Omental fat pad (tissue), 4 donors: ENCODE results near the gene RRBP1. TPM values are rescaled to one million over a fixed set of nuclear protein-coding genes. Genes with fewer than 3 reads are reported as not detected.

Experiments used
- ATAC-seq: fragments of 150-250 bp; one replicate; pipeline ENCODE4 v1.9.1; 2016; ENCODE audit warnings: mild to moderate bottlenecking, moderate library complexity; ENCODE audit not compliant: low FRiP score
- DNase-seq: peaks from one replicate; pipeline ENCODE4 v3.0.0-alpha.2; 2019; ENCODE audit warnings: low spot score
- total RNA-seq, 4 donors: library from RNA; depleted of rRNA; stranded (reverse); fragments of >200 nt; gene quantifications; one replicate each; pipeline ENCODE4 v1.1.0, GENCODE V29; 2016
- TF ChIP-seq, protein P1 (sequence below), 3 donors: fragments of 450-650 bp; IDR thresholded peaks; one replicate each; pipeline ENCODE4 v1.5.1; 2016 to 2017; ENCODE audit warnings: antibody characterized with exemption in 3 of 3, mild to moderate bottlenecking in 3 of 3, moderate library complexity in 2 of 3

Gene RRBP1
- total RNA-seq, 4 donors from 2014 or later: 67.9 to 142 (median 87.2) TPM

DNA sequence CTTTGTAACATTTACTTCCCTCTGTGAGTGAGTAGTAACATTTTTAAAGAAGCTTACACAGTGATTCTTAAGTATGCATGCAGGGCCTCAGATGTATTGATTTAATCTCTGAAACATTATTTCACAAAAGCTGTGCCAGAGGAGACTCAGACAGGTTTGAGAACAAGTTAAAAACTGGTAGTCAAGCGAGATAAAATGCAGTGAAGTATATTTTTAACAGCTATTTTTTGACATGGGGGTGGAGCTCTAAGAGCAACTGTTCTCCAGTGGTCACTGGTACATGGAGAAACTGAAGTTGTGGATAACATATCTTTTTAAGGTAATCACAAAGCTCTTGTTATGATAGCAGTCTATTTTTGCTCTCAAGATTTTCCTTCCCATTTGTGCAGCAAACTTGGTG is 91.8 kb downstream of the RRBP1 start:
- TF ChIP-seq, protein P1, sequence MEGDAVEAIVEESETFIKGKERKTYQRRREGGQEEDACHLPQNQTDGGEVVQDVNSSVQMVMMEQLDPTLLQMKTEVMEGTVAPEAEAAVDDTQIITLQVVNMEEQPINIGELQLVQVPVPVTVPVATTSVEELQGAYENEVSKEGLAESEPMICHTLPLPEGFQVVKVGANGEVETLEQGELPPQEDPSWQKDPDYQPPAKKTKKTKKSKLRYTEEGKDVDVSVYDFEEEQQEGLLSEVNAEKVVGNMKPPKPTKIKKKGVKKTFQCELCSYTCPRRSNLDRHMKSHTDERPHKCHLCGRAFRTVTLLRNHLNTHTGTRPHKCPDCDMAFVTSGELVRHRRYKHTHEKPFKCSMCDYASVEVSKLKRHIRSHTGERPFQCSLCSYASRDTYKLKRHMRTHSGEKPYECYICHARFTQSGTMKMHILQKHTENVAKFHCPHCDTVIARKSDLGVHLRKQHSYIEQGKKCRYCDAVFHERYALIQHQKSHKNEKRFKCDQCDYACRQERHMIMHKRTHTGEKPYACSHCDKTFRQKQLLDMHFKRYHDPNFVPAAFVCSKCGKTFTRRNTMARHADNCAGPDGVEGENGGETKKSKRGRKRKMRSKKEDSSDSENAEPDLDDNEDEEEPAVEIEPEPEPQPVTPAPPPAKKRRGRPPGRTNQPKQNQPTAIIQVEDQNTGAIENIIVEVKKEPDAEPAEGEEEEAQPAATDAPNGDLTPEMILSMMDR (IDR thresholded peaks at IDR 0.05): no peak
- no peak for DNase-seq
- no peak for ATAC-seq

DNA sequence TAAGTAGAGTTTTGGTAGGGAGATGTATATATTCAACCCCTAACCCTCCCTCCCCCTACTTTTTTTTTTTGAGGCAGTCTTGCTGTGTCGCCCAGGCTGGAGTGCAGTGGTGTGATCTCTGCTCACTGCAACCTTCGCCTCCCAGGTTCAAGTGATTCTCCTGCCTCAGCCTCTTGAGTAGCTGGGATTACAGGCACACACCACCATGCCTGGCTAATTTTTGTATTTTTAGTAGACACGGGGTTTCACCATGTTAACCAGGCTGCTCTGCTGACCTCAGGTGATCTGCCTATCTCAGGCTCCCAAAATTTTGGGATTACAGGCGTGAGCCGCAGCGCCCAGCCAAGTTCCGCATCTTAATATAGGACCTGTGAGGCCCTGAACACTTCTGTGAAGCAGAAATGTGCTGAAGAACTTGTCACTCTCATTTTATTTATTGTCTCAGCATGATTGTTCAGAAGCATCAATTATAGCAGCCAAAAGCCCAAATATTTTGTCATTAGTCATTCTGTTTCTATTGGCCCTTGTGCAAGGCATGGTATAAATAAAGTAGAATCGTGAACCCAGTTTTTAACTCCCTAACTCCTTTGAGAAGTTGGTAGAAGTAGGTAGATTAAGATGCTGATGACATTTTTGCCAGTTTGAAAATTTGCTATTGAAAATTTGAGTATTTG is 92.7 kb downstream of the RRBP1 start:
- TF ChIP-seq, protein P1 (IDR thresholded peaks at IDR 0.05): no peak
- DNase-seq (no peak), ATAC-seq (no peak)

DNA sequence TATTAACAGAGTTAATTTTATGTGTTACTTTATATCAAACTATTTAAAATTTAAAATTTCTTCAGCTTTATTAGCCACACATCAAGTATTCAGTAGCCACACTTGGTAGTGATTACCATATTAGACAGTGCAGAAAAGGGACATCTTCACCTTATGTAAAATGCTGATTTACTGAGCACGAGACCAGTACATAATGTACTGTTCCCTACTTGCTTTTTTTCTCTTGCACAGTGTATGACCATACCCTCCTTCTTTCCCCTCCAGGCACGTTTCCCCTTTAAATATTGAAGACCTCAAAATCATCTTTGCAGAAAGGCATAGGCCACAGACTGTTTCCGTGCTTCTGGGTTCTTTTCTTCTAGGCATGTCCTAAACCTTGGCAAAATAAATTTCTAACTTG is 94.2 kb downstream of the RRBP1 start:
- ATAC-seq: no peak

DNA sequence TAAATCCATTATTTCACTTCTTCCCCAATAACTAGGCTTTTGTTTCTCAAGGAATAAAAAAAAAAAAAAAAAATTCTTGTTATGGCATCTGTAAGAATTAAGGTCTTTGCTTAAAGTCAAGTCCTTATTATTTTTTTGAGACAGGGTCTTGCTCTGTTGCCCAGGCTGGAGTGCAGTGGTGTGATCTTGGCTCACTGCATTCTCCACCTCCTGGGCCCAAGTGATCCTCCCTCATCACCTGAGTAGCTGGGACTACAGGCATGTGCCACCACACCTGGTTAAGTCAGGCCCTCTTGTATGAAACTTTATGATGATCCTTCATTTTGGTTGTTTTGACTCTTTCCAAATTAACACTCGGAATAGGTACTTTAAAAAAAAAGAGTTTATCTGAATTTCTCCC is 94.9 kb downstream of the RRBP1 start:
- DNase-seq: no peak
- TF ChIP-seq, protein P1 (IDR thresholded peaks at IDR 0.05): no peak
- no peak for ATAC-seq

More for the DNA sequence above, 94.2 kb downstream of the RRBP1 start:
- no peak for DNase-seq
- TF ChIP-seq, protein P1 (IDR thresholded peaks at IDR 0.05): no peak

DNA sequence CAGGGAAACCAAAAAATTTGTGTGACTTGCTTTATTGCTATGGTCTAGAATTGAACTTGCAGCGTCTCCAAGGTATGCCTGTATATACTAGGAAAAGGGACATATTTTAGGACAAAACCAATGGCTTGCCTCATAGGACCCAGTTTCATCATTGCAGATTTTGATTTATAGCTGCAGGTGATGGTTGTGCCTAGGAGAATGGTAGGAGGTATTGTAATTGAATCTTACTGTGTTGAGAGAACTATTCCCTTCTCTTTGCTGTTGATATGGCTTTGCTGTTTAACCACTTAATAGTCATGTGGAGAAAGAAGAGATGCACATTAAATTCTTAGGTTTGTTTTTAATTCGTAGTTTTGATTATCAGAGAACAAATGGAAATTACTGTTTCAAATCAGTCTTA is 95.8 kb downstream of the RRBP1 start:
- TF ChIP-seq, protein P1 (IDR thresholded peaks at IDR 0.05): no peak
- DNase-seq (no peak), ATAC-seq (no peak)

DNA sequence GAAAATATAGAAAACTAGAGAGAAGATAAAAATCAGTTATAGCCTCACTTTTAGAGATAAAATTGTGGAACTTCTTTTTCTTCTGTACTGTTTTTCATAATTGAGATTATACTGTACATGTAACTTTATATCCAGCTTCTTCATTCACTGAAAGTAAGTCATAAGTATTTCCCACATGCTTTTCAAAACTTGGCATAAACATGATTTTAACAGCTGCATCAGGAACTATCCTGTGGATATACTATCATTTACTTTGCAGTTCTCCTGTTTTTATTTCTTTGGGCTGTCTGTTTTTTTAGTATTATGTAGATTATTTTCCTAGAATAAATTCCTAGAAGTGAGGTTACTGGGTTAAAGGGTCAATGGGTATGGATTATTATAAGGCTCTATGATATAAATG is 97.4 kb downstream of the RRBP1 start:
- TF ChIP-seq, protein P1 (IDR thresholded peaks at IDR 0.05): no peak
- no peak for ATAC-seq
- DNase-seq: no peak

DNA sequence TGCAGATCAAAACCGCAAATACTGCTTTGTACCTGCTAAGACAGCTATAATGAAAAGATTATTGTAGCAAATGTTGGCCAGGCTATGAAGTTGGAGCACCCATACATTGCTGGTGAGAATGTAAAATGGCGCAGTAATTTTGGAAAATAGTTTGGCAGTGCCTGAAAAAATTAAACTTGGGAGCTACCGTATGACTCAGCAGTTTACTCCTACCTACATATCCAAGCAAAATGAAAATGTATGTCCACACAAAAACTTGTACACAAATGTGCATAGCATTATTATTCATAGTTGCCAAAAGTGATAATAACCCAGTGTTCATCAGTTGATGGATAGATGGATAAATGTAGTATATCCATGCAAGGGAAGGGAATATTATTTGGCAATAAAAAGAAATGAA is 98.9 kb downstream of the RRBP1 start:
- DNase-seq: no peak
- no peak for ATAC-seq
- TF ChIP-seq, protein P1 (IDR thresholded peaks at IDR 0.05): no peak
